DOHH2 (cell line): ENCODE data around the gene PANX3.

ENCODE experiments used
- H3F3A ChIP-seq: fragments of 200-600 bp; sonication (generic), shearing (Covaris generic); 2 replicates; pipeline ENCODE4 v1.6.0; 2016; ENCODE audit warnings: antibody characterized with exemption, mild to moderate bottlenecking; ENCODE audit not compliant: control insufficient read depth, insufficient read depth
- H3K27ac ChIP-seq: fragments of 200-600 bp; sonication (generic); 2 replicates; pipeline ENCODE4 v1.5.1; 2014; ENCODE audit warnings: low read depth, mild to moderate bottlenecking, low read length, moderate library complexity
- H3K27me3 ChIP-seq: fragments of 200-600 bp; sonication (generic); 2 replicates; pipeline ENCODE4 v1.6.1; 2014; ENCODE audit warnings: mild to moderate bottlenecking, low read length, mixed read lengths; ENCODE audit not compliant: control insufficient read depth
- H3K36me3 ChIP-seq: fragments of 200-600 bp; sonication (generic); 2 replicates; pipeline ENCODE4 v1.6.1; 2014; ENCODE audit warnings: mild to moderate bottlenecking, low read length, moderate library complexity, mixed read lengths; ENCODE audit not compliant: control insufficient read depth
- H3K4me1 ChIP-seq: fragments of 200-600 bp; sonication (generic); 2 replicates; pipeline ENCODE4 v1.6.1; 2014; ENCODE audit warnings: mild to moderate bottlenecking, low read length, mixed read lengths; ENCODE audit not compliant: control insufficient read depth
- H3K4me2 ChIP-seq: fragments of 200-600 bp; sonication (generic); 2 replicates; pipeline ENCODE4 v1.6.0; 2014; ENCODE audit warnings: mild to moderate bottlenecking, low read length, moderate library complexity
- H3K4me3 ChIP-seq: fragments of 200-600 bp; sonication (generic); 2 replicates; pipeline ENCODE4 v1.5.1; 2014; ENCODE audit warnings: mild to moderate bottlenecking, low read length, mixed read lengths
- H3K79me2 ChIP-seq: fragments of 200-600 bp; sonication (generic); 2 replicates; pipeline ENCODE4 v1.6.1; 2014; ENCODE audit warnings: mild to moderate bottlenecking, low read length, mixed read lengths; ENCODE audit not compliant: control insufficient read depth
- H3K9me2 ChIP-seq: fragments of 200-600 bp; sonication (generic); replicated peaks from 2 replicates; pipeline ENCODE4 v1.6.1; 2014; ENCODE audit warnings: mild to moderate bottlenecking, low read length, mixed read lengths; ENCODE audit not compliant: control insufficient read depth
- H3K9me3 ChIP-seq: fragments of 200-600 bp; sonication (generic); 2 replicates; pipeline ENCODE4 v1.6.1; 2014; ENCODE audit warnings: antibody characterized with exemption, low read length, mixed read lengths; ENCODE audit not compliant: control insufficient read depth, insufficient read depth
- H4K20me1 ChIP-seq: fragments of 200-600 bp; sonication (generic); 2 replicates; pipeline ENCODE4 v1.6.0; 2014; ENCODE audit warnings: low read depth, mild to moderate bottlenecking, antibody characterized with exemption, low read length, moderate library complexity; ENCODE audit not compliant: control insufficient read depth, insufficient read depth
- EZH2phosphoT487 ChIP-seq: fragments of 200-600 bp; sonication (generic); IDR thresholded peaks from 2 replicates; pipeline ENCODE4 v1.6.1; 2017; ENCODE audit warnings: borderline replicate concordance, mild to moderate bottlenecking, antibody characterized with exemption, low read length, moderate library complexity, mixed read lengths
- TF ChIP-seq, protein P1 (sequence below): fragments of 200-600 bp; sonication (generic); IDR thresholded peaks from one replicate; pipeline ENCODE4 v1.5.1; 2014; ENCODE audit warnings: antibody characterized with exemption, mild to moderate bottlenecking, low read depth, low read length; ENCODE audit not compliant: poor library complexity, severe bottlenecking

The PANX3 gene

DNA sequence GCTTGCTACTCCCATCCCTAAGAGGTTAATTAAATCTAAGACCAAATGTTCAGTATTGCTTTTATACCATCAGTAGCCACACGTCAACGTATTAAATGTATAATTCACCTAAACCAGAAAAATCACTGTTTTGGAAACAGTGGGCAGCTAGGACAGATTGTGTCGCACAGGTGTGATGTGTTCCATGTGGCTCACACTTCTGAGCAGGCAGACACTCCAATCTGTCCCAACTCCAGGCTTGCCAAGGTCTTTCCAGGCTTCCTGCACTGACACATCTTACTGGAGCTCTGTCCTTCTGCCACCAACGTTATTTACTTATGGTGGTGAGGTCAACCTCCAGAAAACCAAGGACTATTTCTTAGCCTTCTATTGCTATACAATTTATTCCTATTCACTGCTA lies 50.9 kb downstream of the PANX3 start:
- Histone ChIP-seq H3K27me3 (no peaks in the 10 kb centered on the region), H3K9me3 (no peaks in the 10 kb centered on the region), H3K79me2 (no peaks in the 10 kb centered on the region), H3K27ac (no peak overlapping the region), H3K4me3 (no peak overlapping the region), H3K4me1 (no peaks in the 10 kb centered on the region), H3K9me2 (no peaks in the 10 kb centered on the region), H3F3A (no peaks in the 10 kb centered on the region), H3K4me2 (no peak overlapping the region), H3K36me3 (no peaks in the 10 kb centered on the region), H4K20me1 (no peaks in the 10 kb centered on the region)
- TF ChIP-seq EZH2phosphoT487 = no peak
- TF ChIP-seq, protein P1, sequence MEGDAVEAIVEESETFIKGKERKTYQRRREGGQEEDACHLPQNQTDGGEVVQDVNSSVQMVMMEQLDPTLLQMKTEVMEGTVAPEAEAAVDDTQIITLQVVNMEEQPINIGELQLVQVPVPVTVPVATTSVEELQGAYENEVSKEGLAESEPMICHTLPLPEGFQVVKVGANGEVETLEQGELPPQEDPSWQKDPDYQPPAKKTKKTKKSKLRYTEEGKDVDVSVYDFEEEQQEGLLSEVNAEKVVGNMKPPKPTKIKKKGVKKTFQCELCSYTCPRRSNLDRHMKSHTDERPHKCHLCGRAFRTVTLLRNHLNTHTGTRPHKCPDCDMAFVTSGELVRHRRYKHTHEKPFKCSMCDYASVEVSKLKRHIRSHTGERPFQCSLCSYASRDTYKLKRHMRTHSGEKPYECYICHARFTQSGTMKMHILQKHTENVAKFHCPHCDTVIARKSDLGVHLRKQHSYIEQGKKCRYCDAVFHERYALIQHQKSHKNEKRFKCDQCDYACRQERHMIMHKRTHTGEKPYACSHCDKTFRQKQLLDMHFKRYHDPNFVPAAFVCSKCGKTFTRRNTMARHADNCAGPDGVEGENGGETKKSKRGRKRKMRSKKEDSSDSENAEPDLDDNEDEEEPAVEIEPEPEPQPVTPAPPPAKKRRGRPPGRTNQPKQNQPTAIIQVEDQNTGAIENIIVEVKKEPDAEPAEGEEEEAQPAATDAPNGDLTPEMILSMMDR = no peak

- Histone ChIP-seq H3K9me3 (no peaks in the 10 kb centered on the region), H3K27ac (no peak overlapping the region), H3K4me1 (peaks cover under 1% of the 10 kb centered on the region; the same call in 1 of the 2 replicates), H3F3A (no peaks in the 10 kb centered on the region), H3K4me3 (no peak overlapping the region), H3K4me2 (no peak overlapping the region), H4K20me1 (no peaks in the 10 kb centered on the region), H3K27me3 (no peaks in the 10 kb centered on the region), H3K79me2 (no peaks in the 10 kb centered on the region), H3K36me3 (no peaks in the 10 kb centered on the region), H3K9me2 (no peaks in the 10 kb centered on the region)
- TF ChIP-seq EZH2phosphoT487 = no peak
- TF ChIP-seq, protein P1 = no peak
These were observed 52.6 kb downstream of the PANX3 start for GRCh38 chr11:124663861-124664260.

- H3K4me2 ChIP-seq = no peak overlapping the region
- H3K36me3 ChIP-seq = no peaks in the 10 kb centered on the region
- peaks cover 34% of the 10 kb centered on the region for H3K4me1 ChIP-seq
- H3F3A ChIP-seq = 0 out of 2 replicates have a peak, but pooled peaks cover 9% of the 10 kb centered on the region
- H4K20me1 ChIP-seq = no peaks in the 10 kb centered on the region
- H3K27ac ChIP-seq = no peak overlapping the region
- H3K79me2 ChIP-seq = peaks cover 5% of the 10 kb centered on the region
- no peaks in the 10 kb centered on the region for H3K9me2 ChIP-seq
- no peak for TF ChIP-seq EZH2phosphoT487
- TF ChIP-seq, protein P1 = no peak
- no peak overlapping the region for H3K4me3 ChIP-seq
- H3K9me3 ChIP-seq = no peaks in the 10 kb centered on the region
- no peaks in the 10 kb centered on the region for H3K27me3 ChIP-seq
These were observed 56.4 kb downstream of the PANX3 start for GRCh38 chr11:124667601-124668000.
